Eye (tissue), 1 donor: Measurements from ENCODE around the gene GDPD5.

Experiments used
- DNase-seq: peaks from one replicate; pipeline ENCODE4 v3.0.0-alpha.2; 2015

Gene GDPD5

GRCh38 chr11:75471176-75471973 lies 54.4 kb downstream of the GDPD5 start:
- DNase-seq = peak; percentile 36

- DNase-seq = no peak
Observed at GRCh38 chr11:75470476-75471080, 55.2 kb downstream of the GDPD5 start.

- DNase-seq = no peak
Observed at GRCh38 chr11:75469785-75470405, 55.8 kb downstream of the GDPD5 start.

GRCh38 chr11:75468534-75469340 lies 57.0 kb downstream of the GDPD5 start:
- DNase-seq = peak; percentile 52

- peak; percentile 6 for DNase-seq
Observed at GRCh38 chr11:75467881-75468280, 57.9 kb downstream of the GDPD5 start.

- no peak for DNase-seq
Observed at GRCh38 chr11:75467311-75467710, 58.4 kb downstream of the GDPD5 start.

- DNase-seq = peak; percentile 66
Observed at GRCh38 chr11:75465701-75466531, 59.8 kb downstream of the GDPD5 start.

GRCh38 chr11:75463106-75463774 lies 62.5 kb downstream of the GDPD5 start:
- no peak for DNase-seq

GRCh38 chr11:75462117-75462653 lies 63.6 kb downstream of the GDPD5 start:
- DNase-seq = peak; percentile 14

- DNase-seq = no peak
Observed at GRCh38 chr11:75461151-75461550, 64.6 kb downstream of the GDPD5 start.

- DNase-seq = no peak
Observed at GRCh38 chr11:75456596-75457183, 69.1 kb downstream of the GDPD5 start.

GRCh38 chr11:75454987-75455386 lies 70.8 kb downstream of the GDPD5 start:
- DNase-seq = no peak

- no peak for DNase-seq
Observed at GRCh38 chr11:75453916-75454655, 71.7 kb downstream of the GDPD5 start.

GRCh38 chr11:75450826-75451821 lies 74.6 kb downstream of the GDPD5 start:
- peak; percentile 33 for DNase-seq

- no peak for DNase-seq
Observed at GRCh38 chr11:75450236-75450635, 75.5 kb downstream of the GDPD5 start.

GRCh38 chr11:75449776-75450175 lies 76.0 kb downstream of the GDPD5 start:
- DNase-seq = no peak

- no peak for DNase-seq
Observed at GRCh38 chr11:75449271-75449670, 76.5 kb downstream of the GDPD5 start.

- no peak for DNase-seq
Observed at GRCh38 chr11:75447415-75447814, 78.3 kb downstream of the GDPD5 start.
